Measurements from ENCODE around the gene MYL7.

Gene MYL7

GRCh38 chr7:44123190-44124003, 17.7 kb downstream of the MYL7 start, which contains the start of gene POLD2:
Gene POLD2, minus strand, starts transcription at chr7:44123548. Its CDS starts 1,495 bp downstream, at chr7:44122053.
- DNase-seq (ENCODE audit: extremely low read depth, low read depth): peak; percentile 81
- TF ChIP-seq CTCF (IDR thresholded peaks at IDR 0.05; ENCODE audit: low read depth, low read length, missing control alignments): no peak

GRCh38 chr7:44122529-44122928, 18.6 kb downstream of the MYL7 start:
- no peak for TF ChIP-seq CTCF (IDR thresholded peaks at IDR 0.05; ENCODE audit: low read depth, low read length, missing control alignments)
- no peak for DNase-seq (ENCODE audit: extremely low read depth, low read depth)
- peak overlapping the region; percentile 77 for H3K4me3 ChIP-seq (replicated peaks; ENCODE audit: low read depth, low read length)

More at GRCh38 chr7:44123190-44124003, 17.7 kb downstream of the MYL7 start, which contains the start of gene POLD2:
- H3K4me3 ChIP-seq (replicated peaks; ENCODE audit: low read depth, low read length): peak within 1 kb of the TSS; percentile 77

- no peak for TF ChIP-seq CTCF (IDR thresholded peaks at IDR 0.05; ENCODE audit: low read depth, low read length, missing control alignments)
- no peak for DNase-seq (ENCODE audit: extremely low read depth, low read depth)
- peak overlapping the region; percentile 77 for H3K4me3 ChIP-seq (replicated peaks; ENCODE audit: low read depth, low read length)
Observed at GRCh38 chr7:44121761-44122420, 19.2 kb downstream of the MYL7 start.

GRCh38 chr7:44120395-44120794, 20.7 kb downstream of the MYL7 start:
- TF ChIP-seq CTCF (IDR thresholded peaks at IDR 0.05; ENCODE audit: low read depth, low read length, missing control alignments): no peak
- DNase-seq (ENCODE audit: extremely low read depth, low read depth): no peak
- no peak overlapping the region for H3K4me3 ChIP-seq (replicated peaks; ENCODE audit: low read depth, low read length)

- H3K4me3 ChIP-seq (replicated peaks; ENCODE audit: low read depth, low read length): no peak overlapping the region
- TF ChIP-seq CTCF (IDR thresholded peaks at IDR 0.05; ENCODE audit: low read depth, low read length, missing control alignments): no peak
Observed at GRCh38 chr7:44119829-44120380, 21.2 kb downstream of the MYL7 start.

GRCh38 chr7:44117801-44118429, 23.2 kb downstream of the MYL7 start:
- no peak for TF ChIP-seq CTCF (IDR thresholded peaks at IDR 0.05; ENCODE audit: low read depth, low read length, missing control alignments)
- no peak overlapping the region for H3K4me3 ChIP-seq (replicated peaks; ENCODE audit: low read depth, low read length)
- DNase-seq (ENCODE audit: extremely low read depth, low read depth): no peak

More at GRCh38 chr7:44119829-44120380, 21.2 kb downstream of the MYL7 start:
- DNase-seq (ENCODE audit: extremely low read depth, low read depth): no peak
